ENCODE results near the gene SSH2. TPM values are rescaled to one million over a fixed set of nuclear protein-coding genes. Genes with fewer than 3 reads are reported as not detected.
"Not testable (repeated sequence)": the region's sequence is repeated elsewhere in the genome, so short reads cannot be mapped to it uniquely, and the experiment has no call there.

Gene SSH2
- total RNA-seq, 2 donors from 2014 or later: 41.4 to 46.8 TPM

GRCh38 chr17:29949696-29950095 is 19.7 kb upstream of the SSH2 start:
- Mint-ChIP-seq H3K27ac (no peak overlapping the region), H3K27me3 (ENCODE audit: low read depth) (no peaks in the 10 kb centered on the region), H3K9me3 (peaks cover 0 to 2% of the 10 kb centered on the region in 2 donors), H3K36me3 (ENCODE audit: insufficient read depth in 2 of 2) (peaks cover 2 to 6% of the 10 kb centered on the region in 2 donors), H3K4me3 (no peak overlapping the region), H3K4me1 (ENCODE audit: low read depth) (no peaks in the 10 kb centered on the region)
- ATAC-seq (replicated peaks in 1 of 2) (no peak), DNase-seq (no peak)

GRCh38 chr17:29948448-29949215 is 18.6 kb upstream of the SSH2 start:
- DNase-seq (no peak), ATAC-seq (replicated peaks in 1 of 2) (no peak)
- Mint-ChIP-seq H3K4me3 (no peak overlapping the region), H3K4me1 (ENCODE audit: low read depth) (no peaks in the 10 kb centered on the region), H3K9me3 (peaks cover 0 to under 1% of the 10 kb centered on the region in 2 donors), H3K27me3 (ENCODE audit: low read depth) (no peaks in the 10 kb centered on the region), H3K36me3 (ENCODE audit: insufficient read depth in 2 of 2) (peaks cover 0 to 3% of the 10 kb centered on the region in 2 donors), H3K27ac (no peak overlapping the region)

- H3K36me3 Mint-ChIP-seq (ENCODE audit: insufficient read depth in 2 of 2): no peaks in the 10 kb centered on the region
- no peak overlapping the region for H3K4me3 Mint-ChIP-seq
- no peak for DNase-seq
- no peaks in the 10 kb centered on the region for H3K27me3 Mint-ChIP-seq (ENCODE audit: low read depth)
- H3K4me1 Mint-ChIP-seq (ENCODE audit: low read depth): no peaks in the 10 kb centered on the region
- no peak for ATAC-seq (replicated peaks in 1 of 2)
- no peaks in the 10 kb centered on the region for H3K9me3 Mint-ChIP-seq
- H3K27ac Mint-ChIP-seq: no peak overlapping the region
Measured at GRCh38 chr17:29945281-29945680, 15.3 kb upstream of the SSH2 start.

- DNase-seq (no peak), ATAC-seq (replicated peaks in 1 of 2) (no peak)
- no peaks in the 10 kb centered on the region for H3K27me3 Mint-ChIP-seq (ENCODE audit: low read depth)
- H3K4me1 Mint-ChIP-seq (ENCODE audit: low read depth): peaks cover 8% of the 10 kb centered on the region
- no peaks in the 10 kb centered on the region for H3K9me3 Mint-ChIP-seq
- no peaks in the 10 kb centered on the region for H3K36me3 Mint-ChIP-seq (ENCODE audit: insufficient read depth in 2 of 2)
- no peak within 1 kb of the TSS for H3K27ac Mint-ChIP-seq
- H3K4me3 Mint-ChIP-seq: no peak within 1 kb of the TSS
Measured at GRCh38 chr17:29941334-29941733, 11.3 kb upstream of the SSH2 start, which contains the start of gene EFCAB5. TSS of gene EFCAB5 (plus strand) at chr17:29941634. CDS start at chr17:29941797, 163 bp downstream.

GRCh38 chr17:29936724-29937123 is 6.7 kb upstream of the SSH2 start:
- Mint-ChIP-seq H3K27me3 (ENCODE audit: low read depth) (no peaks in the 10 kb centered on the region), H3K4me3 (no peak overlapping the region), H3K27ac (no peak overlapping the region), H3K9me3 (no peaks in the 10 kb centered on the region), H3K4me1 (ENCODE audit: low read depth) (peaks cover 8% of the 10 kb centered on the region), H3K36me3 (ENCODE audit: insufficient read depth in 2 of 2) (no peaks in the 10 kb centered on the region)
- DNase-seq: no peak
- ATAC-seq (replicated peaks in 1 of 2): no peak

GRCh38 chr17:29935909-29936308 is 5.9 kb upstream of the SSH2 start:
- H3K4me3 Mint-ChIP-seq; DNase-seq; H3K36me3 Mint-ChIP-seq (ENCODE audit: insufficient read depth in 2 of 2); H3K27ac Mint-ChIP-seq; ATAC-seq (replicated peaks in 1 of 2); H3K9me3 Mint-ChIP-seq; H3K27me3 Mint-ChIP-seq (ENCODE audit: low read depth); H3K4me1 Mint-ChIP-seq (ENCODE audit: low read depth): not testable (repeated sequence)

GRCh38 chr17:29933379-29933778 is 3.4 kb upstream of the SSH2 start:
- DNase-seq: no peak
- peaks cover 4 to 5% of the 10 kb centered on the region in 2 donors for H3K36me3 Mint-ChIP-seq (ENCODE audit: insufficient read depth in 2 of 2)
- no peak overlapping the region for H3K27ac Mint-ChIP-seq
- H3K4me1 Mint-ChIP-seq (ENCODE audit: low read depth): peaks cover 10% of the 10 kb centered on the region
- ATAC-seq (replicated peaks in 1 of 2): no peak
- no peaks in the 10 kb centered on the region for H3K27me3 Mint-ChIP-seq (ENCODE audit: low read depth)
- H3K9me3 Mint-ChIP-seq: no peaks in the 10 kb centered on the region
- no peak overlapping the region for H3K4me3 Mint-ChIP-seq

- H3K27me3 Mint-ChIP-seq (ENCODE audit: low read depth): no peaks in the 10 kb centered on the region
- peak; percentile 68 to 70 for ATAC-seq (replicated peaks in 1 of 2)
- H3K4me3 Mint-ChIP-seq: no peak overlapping the region
- no peak overlapping the region for H3K27ac Mint-ChIP-seq
- DNase-seq: peak; percentile 68 to 69
- peaks cover 27% of the 10 kb centered on the region for H3K4me1 Mint-ChIP-seq (ENCODE audit: low read depth)
- H3K36me3 Mint-ChIP-seq (ENCODE audit: insufficient read depth in 2 of 2): peaks cover 4 to 5% of the 10 kb centered on the region in 2 donors
- H3K9me3 Mint-ChIP-seq: no peaks in the 10 kb centered on the region
Measured at GRCh38 chr17:29931231-29931932, 1.4 kb upstream of the SSH2 start.

- Mint-ChIP-seq H3K9me3 (no peaks in the 10 kb centered on the region), H3K4me3 (no peak overlapping the region), H3K27ac (no peak overlapping the region), H3K36me3 (ENCODE audit: insufficient read depth in 2 of 2) (peaks cover 4 to 5% of the 10 kb centered on the region in 2 donors), H3K27me3 (ENCODE audit: low read depth) (no peaks in the 10 kb centered on the region), H3K4me1 (ENCODE audit: low read depth) (peaks cover 29% of the 10 kb centered on the region)
- ATAC-seq (replicated peaks in 1 of 2): no peak
- no peak for DNase-seq
Measured at GRCh38 chr17:29930409-29931010, 482 bp upstream of the SSH2 start.

- Mint-ChIP-seq H3K27me3 (ENCODE audit: low read depth) (no peaks in the 10 kb centered on the region), H3K4me1 (ENCODE audit: low read depth) (peaks cover 38% of the 10 kb centered on the region), H3K9me3 (no peaks in the 10 kb centered on the region), H3K4me3 (no peak overlapping the region), H3K27ac (no peak overlapping the region), H3K36me3 (ENCODE audit: insufficient read depth in 2 of 2) (peaks cover 4 to 5% of the 10 kb centered on the region in 2 donors)
- ATAC-seq (replicated peaks in 1 of 2) (no peak), DNase-seq (peak; percentile 21 to 32)
Measured at GRCh38 chr17:29929006-29929532, 959 bp downstream of the SSH2 start.

- Mint-ChIP-seq H3K27ac (no peak overlapping the region), H3K4me3 (peak overlapping the region in 1 of 2 donors; percentile 33), H3K4me1 (ENCODE audit: low read depth) (peaks cover 38% of the 10 kb centered on the region), H3K27me3 (ENCODE audit: low read depth) (no peaks in the 10 kb centered on the region), H3K36me3 (ENCODE audit: insufficient read depth in 2 of 2) (peaks cover 4 to 5% of the 10 kb centered on the region in 2 donors), H3K9me3 (no peaks in the 10 kb centered on the region)
- ATAC-seq (replicated peaks in 1 of 2) (no peak), DNase-seq (no peak)
Measured at GRCh38 chr17:29927546-29927945, 2.5 kb downstream of the SSH2 start.

GRCh38 chr17:29924786-29925185 is 5.2 kb downstream of the SSH2 start:
- no peak for ATAC-seq (replicated peaks in 1 of 2)
- H3K27ac Mint-ChIP-seq: no peak overlapping the region
- H3K27me3 Mint-ChIP-seq (ENCODE audit: low read depth): no peaks in the 10 kb centered on the region
- DNase-seq: no peak
- no peaks in the 10 kb centered on the region for H3K9me3 Mint-ChIP-seq
- no peak overlapping the region for H3K4me3 Mint-ChIP-seq
- H3K4me1 Mint-ChIP-seq (ENCODE audit: low read depth): peaks cover 43% of the 10 kb centered on the region
- peaks cover 4 to 5% of the 10 kb centered on the region in 2 donors for H3K36me3 Mint-ChIP-seq (ENCODE audit: insufficient read depth in 2 of 2)

All from activated T-cell treated with anti-CD3 and anti-CD28 coated beads, Interleukin-2, amount 50 U/mL, for 72 hours (primary cell).